Mucosa of stomach (tissue), 1 donor: ENCODE measurements around the gene CDKAL1.

Source experiments
- H3K27me3 ChIP-seq: one replicate; pipeline ENCODE4 v1.7.0; 2013; ENCODE audit warnings: mild to moderate bottlenecking, low read length; ENCODE audit not compliant: control insufficient read depth, insufficient read depth
- H3K36me3 ChIP-seq: one replicate; pipeline ENCODE4 v1.7.0; 2013; ENCODE audit warnings: low read length; ENCODE audit not compliant: control insufficient read depth, insufficient read depth
- H3K4me1 ChIP-seq: one replicate; pipeline ENCODE4 v1.7.0; 2013; ENCODE audit warnings: mild to moderate bottlenecking, low read length; ENCODE audit not compliant: control insufficient read depth, insufficient read depth
- H3K4me3 ChIP-seq: one replicate; pipeline ENCODE4 v1.7.0; 2013; ENCODE audit warnings: low read length
- H3K9ac ChIP-seq: one replicate; pipeline ENCODE4 v1.7.0; 2013; ENCODE audit warnings: mild to moderate bottlenecking, low read length, moderate library complexity
- H3K9me3 ChIP-seq: one replicate; pipeline ENCODE4 v1.7.0; 2013; ENCODE audit warnings: mild to moderate bottlenecking, low read length, moderate library complexity; ENCODE audit not compliant: control insufficient read depth
- donor health status: Pancreatic carcinoma.

The CDKAL1 gene

DNA sequence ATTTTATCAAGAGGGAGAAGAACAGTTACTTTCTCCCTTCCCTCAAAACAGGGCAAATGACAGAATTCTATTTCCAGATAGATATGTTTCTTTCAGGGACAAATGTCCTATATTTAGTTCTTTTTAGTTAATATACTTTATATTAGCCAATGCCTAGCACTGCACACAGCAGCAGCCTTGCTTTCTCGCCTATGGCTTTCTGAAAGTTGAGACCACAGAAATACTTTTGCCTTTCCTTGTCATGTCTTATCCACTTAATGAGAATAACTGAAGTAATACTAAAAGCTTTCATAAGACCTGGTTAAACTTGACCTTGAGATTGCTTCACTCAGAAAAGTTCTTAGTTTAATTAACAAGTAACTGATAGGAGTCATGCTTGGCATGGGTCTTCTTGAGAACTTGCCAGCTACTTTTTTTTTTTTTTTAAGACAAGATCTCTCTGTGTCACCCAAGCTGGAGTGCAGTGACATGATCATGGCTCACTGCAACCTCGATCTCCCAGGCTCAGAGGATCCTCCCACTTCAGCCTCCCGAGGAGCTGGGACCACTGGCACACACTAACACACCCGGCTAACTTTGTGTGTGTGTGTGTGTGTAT, 159.3 kb downstream of the CDKAL1 start:
- no peak overlapping the region for H3K9ac ChIP-seq
- no peaks in the 10 kb centered on the region for H3K9me3 ChIP-seq
- H3K36me3 ChIP-seq: no peaks in the 10 kb centered on the region
- H3K4me3 ChIP-seq: no peak overlapping the region
- H3K4me1 ChIP-seq: no peaks in the 10 kb centered on the region
- no peaks in the 10 kb centered on the region for H3K27me3 ChIP-seq

GRCh38 chr6:20696676-20697075, 162.4 kb downstream of the CDKAL1 start:
- Histone ChIP-seq H3K4me1 (peaks cover 8% of the 10 kb centered on the region), H3K27me3 (no peaks in the 10 kb centered on the region), H3K9me3 (no peaks in the 10 kb centered on the region), H3K36me3 (no peaks in the 10 kb centered on the region), H3K4me3 (no peak overlapping the region), H3K9ac (no peak overlapping the region)

DNA sequence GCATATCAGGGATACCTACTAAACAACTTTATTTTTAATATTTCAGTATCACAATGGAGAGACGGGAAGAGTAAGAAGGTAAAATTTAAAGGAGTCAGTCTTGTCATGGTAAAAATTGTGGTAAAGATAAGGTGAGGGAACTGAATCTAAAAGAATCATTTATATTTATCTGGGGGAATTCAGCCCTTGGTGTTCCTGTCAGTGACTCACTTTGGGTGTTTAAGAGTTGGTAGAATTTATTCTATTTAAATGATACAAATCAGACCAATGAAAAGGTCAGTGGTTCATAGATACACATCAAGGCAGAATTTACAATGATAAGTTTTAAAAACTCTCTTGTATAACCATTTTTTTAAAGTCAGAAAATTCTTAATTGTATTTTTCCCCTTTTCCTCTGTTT, 164.4 kb downstream of the CDKAL1 start:
- Histone ChIP-seq H3K9ac (no peak overlapping the region), H3K4me1 (peaks cover 8% of the 10 kb centered on the region), H3K27me3 (no peaks in the 10 kb centered on the region), H3K9me3 (no peaks in the 10 kb centered on the region), H3K4me3 (no peak overlapping the region), H3K36me3 (no peaks in the 10 kb centered on the region)

DNA sequence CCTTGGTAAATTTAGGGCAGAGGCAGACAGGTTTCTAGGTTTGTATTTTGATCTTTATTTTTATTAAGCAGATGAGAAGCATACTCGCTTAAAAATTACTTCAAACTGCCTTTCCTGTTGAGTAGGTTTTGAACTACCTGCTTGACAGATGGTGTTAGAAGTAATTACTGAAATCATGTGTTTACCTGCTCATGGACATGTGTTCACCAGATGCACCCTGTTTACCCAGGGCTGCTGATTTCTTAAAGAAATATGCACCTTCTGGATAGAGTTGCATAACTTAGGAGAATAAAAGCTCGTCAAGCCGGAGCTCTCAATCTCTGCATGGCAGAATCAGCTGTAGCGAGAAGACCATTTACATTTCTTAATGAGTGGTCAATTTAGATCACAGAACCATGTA, 165.1 kb downstream of the CDKAL1 start:
- Histone ChIP-seq H3K27me3 (no peaks in the 10 kb centered on the region), H3K9ac (no peak overlapping the region), H3K4me1 (peaks cover 8% of the 10 kb centered on the region), H3K4me3 (no peak overlapping the region), H3K36me3 (no peaks in the 10 kb centered on the region), H3K9me3 (no peaks in the 10 kb centered on the region)

DNA sequence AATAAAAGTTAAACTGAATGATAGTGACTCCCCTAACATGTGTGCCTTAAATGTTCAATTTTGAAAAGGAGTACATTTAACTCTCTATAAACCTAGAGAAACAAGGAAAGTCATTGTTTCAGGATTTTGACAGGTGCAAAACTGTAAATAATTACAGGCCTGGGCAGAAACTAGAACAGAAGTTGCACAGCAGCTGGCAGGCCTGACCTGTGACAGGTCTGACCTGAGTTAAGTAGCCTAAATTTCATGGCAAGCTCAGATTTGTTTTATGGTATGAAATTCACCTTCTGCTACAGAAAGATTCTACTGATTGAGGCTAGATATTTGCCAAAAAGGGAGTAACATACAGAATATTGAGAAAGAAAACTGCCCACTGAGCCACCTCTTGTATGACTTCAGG, 166.1 kb downstream of the CDKAL1 start:
- H3K9me3 ChIP-seq: no peaks in the 10 kb centered on the region
- H3K4me1 ChIP-seq: peaks cover 8% of the 10 kb centered on the region
- H3K27me3 ChIP-seq: no peaks in the 10 kb centered on the region
- H3K9ac ChIP-seq: no peak overlapping the region
- no peaks in the 10 kb centered on the region for H3K36me3 ChIP-seq
- no peak overlapping the region for H3K4me3 ChIP-seq

- Histone ChIP-seq H3K4me1 (peaks cover 12% of the 10 kb centered on the region), H3K9ac (no peak overlapping the region), H3K9me3 (no peaks in the 10 kb centered on the region), H3K27me3 (no peaks in the 10 kb centered on the region), H3K36me3 (no peaks in the 10 kb centered on the region), H3K4me3 (no peak overlapping the region)
Measured at GRCh38 chr6:20702366-20702765, 168.1 kb downstream of the CDKAL1 start.

GRCh38 chr6:20703049-20703448, 168.8 kb downstream of the CDKAL1 start:
- Histone ChIP-seq H3K4me3 (no peak overlapping the region), H3K27me3 (no peaks in the 10 kb centered on the region), H3K36me3 (no peaks in the 10 kb centered on the region), H3K9ac (no peak overlapping the region), H3K4me1 (peaks cover 13% of the 10 kb centered on the region), H3K9me3 (no peaks in the 10 kb centered on the region)

DNA sequence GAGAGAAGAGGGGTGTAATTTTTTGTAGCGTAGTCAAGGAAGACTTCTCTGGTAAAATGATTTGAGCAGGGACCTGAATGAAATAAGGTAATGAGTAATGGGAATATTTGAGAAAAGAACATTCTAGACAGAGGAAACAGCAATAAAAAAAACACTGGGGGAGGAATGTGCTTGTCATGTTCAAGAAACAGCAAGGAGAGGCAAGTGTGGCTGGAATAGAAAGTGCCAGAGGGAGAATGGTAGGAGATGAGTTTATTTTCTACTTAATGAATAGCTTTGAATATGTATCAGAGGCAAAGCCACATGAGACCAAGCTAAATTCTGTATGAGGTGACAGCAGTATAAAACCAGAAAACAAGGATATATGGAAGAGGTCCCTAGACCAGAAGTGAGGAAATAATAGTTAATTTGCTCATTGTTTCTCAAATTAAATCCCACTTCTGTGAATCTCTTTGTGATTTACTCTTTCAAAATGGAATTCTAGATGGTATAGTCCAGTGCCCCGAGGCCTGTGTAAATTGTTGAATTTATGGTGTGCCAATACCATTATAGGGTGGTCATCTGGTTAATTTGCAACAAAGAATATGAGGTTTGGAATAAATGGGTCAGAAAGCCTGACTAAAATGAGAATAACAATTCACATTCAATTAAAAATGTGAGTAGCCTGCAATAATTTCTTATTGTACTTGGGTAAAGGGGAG, 170.2 kb downstream of the CDKAL1 start:
- Histone ChIP-seq H3K27me3 (no peaks in the 10 kb centered on the region), H3K4me3 (no peak overlapping the region), H3K36me3 (no peaks in the 10 kb centered on the region), H3K9me3 (no peaks in the 10 kb centered on the region), H3K4me1 (peaks cover 8% of the 10 kb centered on the region), H3K9ac (no peak overlapping the region)

DNA sequence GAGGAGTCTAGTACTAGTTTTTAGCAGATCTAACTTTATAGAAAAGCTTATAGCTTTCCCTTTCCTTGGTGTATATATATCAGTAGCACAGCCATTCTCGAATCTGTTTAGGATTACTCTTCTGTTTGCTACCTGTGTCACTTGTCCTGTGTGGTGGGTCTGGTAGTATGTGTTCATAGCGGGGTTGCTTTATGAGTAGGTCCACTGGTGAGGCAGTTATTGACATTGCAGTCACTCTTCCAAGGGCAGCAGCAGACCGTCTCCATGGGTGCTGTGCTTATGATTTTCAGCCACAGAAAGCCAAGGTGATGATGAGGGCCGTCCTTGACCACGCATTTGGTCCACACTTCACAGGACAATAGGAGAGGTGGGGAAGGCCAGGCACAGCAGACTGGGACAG, 171.5 kb downstream of the CDKAL1 start:
- H3K9me3 ChIP-seq: no peaks in the 10 kb centered on the region
- H3K36me3 ChIP-seq: no peaks in the 10 kb centered on the region
- H3K9ac ChIP-seq: no peak overlapping the region
- H3K4me1 ChIP-seq: peaks cover 5% of the 10 kb centered on the region
- H3K27me3 ChIP-seq: no peaks in the 10 kb centered on the region
- H3K4me3 ChIP-seq: no peak overlapping the region

GRCh38 chr6:20706238-20706938, 172.1 kb downstream of the CDKAL1 start:
- Histone ChIP-seq H3K36me3 (no peaks in the 10 kb centered on the region), H3K4me3 (no peak overlapping the region), H3K4me1 (peaks cover 5% of the 10 kb centered on the region), H3K27me3 (no peaks in the 10 kb centered on the region), H3K9me3 (no peaks in the 10 kb centered on the region), H3K9ac (no peak overlapping the region)

DNA sequence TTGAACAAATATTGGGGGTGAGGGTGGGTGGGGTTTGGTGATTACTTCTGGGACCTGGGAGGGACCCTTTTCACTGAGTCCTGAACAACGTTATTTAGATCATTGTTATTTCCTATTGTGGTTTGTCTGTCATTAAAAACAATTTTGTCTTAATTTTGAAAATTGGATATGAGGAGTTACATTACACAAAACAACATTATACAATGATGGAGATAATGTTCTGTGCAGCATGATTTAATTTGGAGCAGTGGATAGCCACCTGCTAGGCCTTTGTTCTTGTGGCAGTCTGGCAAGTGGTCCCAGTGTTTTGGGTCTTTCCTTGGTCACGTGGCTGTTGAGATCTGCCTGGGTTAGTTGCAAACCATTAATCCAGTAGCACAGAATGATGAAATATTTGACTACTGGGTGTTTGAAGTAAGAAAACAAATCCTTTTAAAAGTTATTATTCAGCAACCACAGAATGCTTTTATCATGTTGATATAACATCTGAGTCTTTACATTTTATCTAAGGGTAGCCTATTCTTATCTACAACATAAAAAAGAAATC, 172.8 kb downstream of the CDKAL1 start:
- H3K9ac ChIP-seq: no peak overlapping the region
- peaks cover 5% of the 10 kb centered on the region for H3K4me1 ChIP-seq
- no peaks in the 10 kb centered on the region for H3K27me3 ChIP-seq
- H3K4me3 ChIP-seq: no peak overlapping the region
- no peaks in the 10 kb centered on the region for H3K36me3 ChIP-seq
- no peaks in the 10 kb centered on the region for H3K9me3 ChIP-seq

DNA sequence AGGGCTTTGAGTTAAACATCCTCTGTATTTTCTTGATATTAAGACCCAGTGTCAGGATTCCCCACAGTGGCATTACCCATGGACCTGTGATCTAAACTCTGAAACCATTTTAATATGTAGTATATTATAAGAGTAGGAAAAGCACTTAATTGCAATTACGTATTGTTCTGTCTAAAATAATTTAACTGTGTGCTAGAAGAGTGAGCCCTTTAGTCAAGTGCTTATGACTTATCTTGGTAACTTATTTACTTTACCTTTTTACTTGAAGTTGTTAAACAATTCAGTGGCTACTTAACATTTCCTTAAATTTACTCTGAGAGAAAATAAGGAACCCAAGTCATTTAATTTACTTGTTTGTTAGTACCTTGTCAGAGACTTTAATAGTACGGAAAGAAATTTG, 173.6 kb downstream of the CDKAL1 start:
- H3K4me3 ChIP-seq: no peak overlapping the region
- H3K9me3 ChIP-seq: no peaks in the 10 kb centered on the region
- peaks cover 5% of the 10 kb centered on the region for H3K4me1 ChIP-seq
- H3K36me3 ChIP-seq: no peaks in the 10 kb centered on the region
- H3K27me3 ChIP-seq: no peaks in the 10 kb centered on the region
- H3K9ac ChIP-seq: no peak overlapping the region
